Astrocyte of the spinal cord (primary cell): ENCODE data around the gene NPAS2.
A peak's percentile ranks its signal among the peaks of the same experiment; 100 is the strongest.

ENCODE experiments used
- DNase-seq: peaks from one replicate; pipeline ENCODE4 v3.0.0; 2011; ENCODE audit warnings: low read depth, low spot score
- H3K4me3 ChIP-seq: 2 replicates; pipeline ENCODE4 v1.5.1; 2011; ENCODE audit warnings: low read depth, mild to moderate bottlenecking, low read length, moderate library complexity
- CTCF ChIP-seq: IDR thresholded peaks from 2 replicates; pipeline ENCODE4 v1.5.1; 2012; ENCODE audit warnings: low read depth, mild to moderate bottlenecking, low read length, inconsistent platforms
- in situ Hi-C: cut with HindIII; loops from 2 replicates; pipeline ENCODE4 v1.10.0; 2017; ENCODE audit warnings: low sequenced_read_pairs

NPAS2 gene

GRCh38 chr2:100818606-100819369 is 1.2 kb upstream of the NPAS2 start:
- TF ChIP-seq CTCF: peak; percentile 44
- in situ Hi-C loops: no loop called here
- peak; percentile 79 for DNase-seq
- H3K4me3 ChIP-seq: peak overlapping the region; percentile 79

GRCh38 chr2:100820273-100820522 is 259 bp downstream of the NPAS2 start:
- no peak for DNase-seq
- in situ Hi-C loops: no loop called here
- peak overlapping the region; percentile 79 for H3K4me3 ChIP-seq

DNA sequence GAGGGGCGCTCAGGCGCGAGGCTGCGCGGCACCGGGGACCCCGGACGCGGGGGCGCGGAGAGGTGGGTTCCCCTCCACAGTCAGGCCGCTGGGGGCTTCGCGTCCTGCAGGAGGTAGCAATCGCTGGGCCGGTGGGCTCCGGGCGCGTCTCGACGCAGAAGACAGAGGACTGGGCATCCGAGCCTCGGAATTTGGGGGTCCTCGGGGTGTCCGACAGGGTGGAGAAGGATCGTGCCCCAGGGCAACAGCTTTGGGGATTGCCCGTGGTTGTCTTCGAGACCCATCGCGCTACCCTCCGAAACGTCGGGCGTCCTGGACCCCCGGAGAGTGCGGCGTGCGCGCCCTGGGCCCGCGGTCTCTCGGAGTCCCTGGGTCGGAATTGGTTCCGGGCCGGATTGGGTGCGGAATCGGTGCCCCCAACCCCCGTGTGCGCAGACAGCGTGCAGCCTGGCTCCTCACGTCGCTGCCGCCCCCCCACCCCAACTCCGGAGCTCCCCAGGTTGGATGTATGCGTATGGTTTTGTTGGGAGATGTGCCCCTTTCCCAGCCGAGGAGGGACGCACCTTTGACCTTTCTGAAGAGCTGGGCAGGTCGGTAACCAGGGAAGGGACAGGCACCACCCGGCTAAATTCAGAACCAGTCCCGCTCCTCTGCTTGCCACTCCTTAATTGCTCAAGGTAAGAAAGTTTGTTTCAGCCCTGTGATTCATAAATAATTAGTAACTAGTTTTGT is 750 bp downstream of the NPAS2 start:
- in situ Hi-C loops: no loop called here
- TF ChIP-seq CTCF: no peak
- DNase-seq: no peak
- peak overlapping the region; percentile 79 for H3K4me3 ChIP-seq

More at GRCh38 chr2:100820273-100820522, 259 bp downstream of the NPAS2 start:
- TF ChIP-seq CTCF: no peak

- in situ Hi-C loops: no loop called here
- peak overlapping the region; percentile 79 for H3K4me3 ChIP-seq
- no peak for TF ChIP-seq CTCF
- DNase-seq: peak; percentile 32
Observed at GRCh38 chr2:100821255-100821910, 1.4 kb downstream of the NPAS2 start.

GRCh38 chr2:100821911-100822265 is 1.9 kb downstream of the NPAS2 start:
- no peak for TF ChIP-seq CTCF
- DNase-seq: no peak
- in situ Hi-C loops: no loop called here
- H3K4me3 ChIP-seq: peak overlapping the region; percentile 79

DNA sequence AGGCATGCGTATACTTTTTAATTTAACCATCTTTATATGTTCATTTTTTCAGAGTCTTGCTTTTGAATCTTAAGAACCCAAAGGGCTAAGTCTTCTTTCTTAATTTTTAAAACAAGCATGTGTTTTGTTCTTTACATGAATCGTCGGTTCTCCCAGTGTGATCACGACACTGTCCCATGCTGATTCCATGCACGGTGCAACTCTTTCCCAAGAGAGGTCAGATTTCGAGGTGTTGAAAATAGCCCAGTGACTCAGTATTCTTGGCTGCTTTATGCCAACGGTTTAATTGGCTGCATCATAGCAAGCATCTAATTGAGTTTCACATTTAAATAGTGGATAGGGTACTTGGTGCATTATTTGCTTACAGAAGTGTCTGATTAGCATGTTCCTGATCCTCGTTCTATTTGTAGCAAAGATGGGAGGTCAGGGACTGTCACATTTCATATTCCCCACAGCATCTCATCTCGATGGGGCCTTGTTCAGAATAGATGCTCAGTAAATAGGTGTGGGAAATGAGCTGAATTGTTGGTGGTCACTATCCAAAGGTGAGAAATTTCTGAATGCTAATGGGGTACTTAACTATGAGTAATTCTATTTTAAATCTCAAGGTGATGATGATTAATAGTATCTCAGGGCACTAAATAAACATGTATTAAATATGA is 2.8 kb downstream of the NPAS2 start:
- H3K4me3 ChIP-seq: no peak overlapping the region
- in situ Hi-C loops: no loop called here
- peak; percentile 43 for DNase-seq
- no peak for TF ChIP-seq CTCF
